H1 (cell line): ENCODE data around the gene TMEM120B. TPM values are rescaled to one million over a fixed set of nuclear protein-coding genes. Genes with fewer than 3 reads are reported as not detected.

Experiments
- CTCF ChIA-PET: fragments of 300-600 bp; sonication (Branson Sonifier 250); formaldehyde crosslinking; loops from one replicate; lab custom pipeline; 2021; ENCODE audit not compliant: partially characterized antibody; lab: Charles Lee
- POLR2A ChIA-PET: fragments of 300-600 bp; sonication (Branson Sonifier 250); formaldehyde crosslinking; loops from one replicate; lab custom pipeline; 2021; ENCODE audit warnings: inconsistent platforms; ENCODE audit not compliant: partially characterized antibody; lab: Charles Lee
- DNase-seq, 2 experiments: peaks; one replicate each; pipeline versions ENCODE4 v3.0.0 to v3.0.0-alpha.2; 2010 to 2022; ENCODE audit warnings: low spot score in 2 of 2, low read depth in 1 of 2, mixed read lengths in 1 of 2
- FAIRE-seq: peaks from 2 replicates; lab custom pipeline; 2011; peaks lifted over from hg19 to GRCh38; lab: Jason Lieb, UNC
- H2AFZ ChIP-seq: 2 replicates; pipeline ENCODE4 v1.8.1; 2012; ENCODE audit warnings: low read length, inconsistent platforms
- H2AK5ac ChIP-seq: 2 replicates; pipeline ENCODE4 v1.6.1; 2013; ENCODE audit warnings: low read depth, low read length
- H2BK120ac ChIP-seq: replicated peaks from 2 replicates; pipeline ENCODE3; 2013; ENCODE audit warnings: low read depth, low read length, inconsistent platforms
- H2BK12ac ChIP-seq: 2 replicates; pipeline ENCODE4 v1.6.1; 2013; ENCODE audit warnings: low read depth, low read length
- H2BK15ac ChIP-seq: 2 replicates; pipeline ENCODE4 v1.6.1; 2013; ENCODE audit warnings: low read length
- H2BK20ac ChIP-seq: 2 replicates; pipeline ENCODE4 v1.6.1; 2013; ENCODE audit warnings: low read length
- H2BK5ac ChIP-seq: 2 replicates; pipeline ENCODE4 v1.6.1; 2013; ENCODE audit warnings: low read depth, low read length
- H3K14ac ChIP-seq: 2 replicates; pipeline ENCODE4 v1.6.1; 2013; ENCODE audit warnings: inconsistent platforms; ENCODE audit not compliant: insufficient read length
- H3K18ac ChIP-seq: 2 replicates; pipeline ENCODE4 v1.6.1; 2013; ENCODE audit warnings: low read length; ENCODE audit errors: extremely low read depth
- H3K23ac ChIP-seq: 2 replicates; pipeline ENCODE4 v1.6.1; 2013; ENCODE audit warnings: inconsistent platforms; ENCODE audit not compliant: insufficient read length
- H3K23me2 ChIP-seq: 2 replicates; pipeline ENCODE4 v1.6.1; 2013; ENCODE audit warnings: low read depth, low read length
- H3K27ac ChIP-seq: 2 replicates; pipeline ENCODE4 v1.6.1; 2011; ENCODE audit warnings: low read depth, low read length, inconsistent platforms
- H3K27me3 ChIP-seq, 4 experiments: replicated peaks in 1 of 4; 1 replicate in 1 of 4; 2 replicates in 3 of 4; pipeline versions ENCODE4 v1.6.1 to v1.8.1; 2011 to 2013; ENCODE audit warnings: low read length in 3 of 4, mild to moderate bottlenecking in 3 of 4, inconsistent platforms in 2 of 4, mixed read lengths in 2 of 4, moderate library complexity in 1 of 4; ENCODE audit not compliant: control insufficient read depth in 3 of 4, insufficient read depth in 3 of 4; ENCODE audit errors: extremely low read depth in 1 of 4
- H3K36me3 ChIP-seq, 4 experiments: 2 replicates each; pipeline versions ENCODE4 v1.6.1 to v1.8.1; 2011 to 2013; ENCODE audit warnings: mild to moderate bottlenecking in 4 of 4, low read length in 3 of 4, moderate library complexity in 2 of 4, control low read depth in 1 of 4, inconsistent platforms in 1 of 4; ENCODE audit not compliant: insufficient read depth in 4 of 4, control insufficient read depth in 2 of 4
- H3K4ac ChIP-seq: replicated peaks from 2 replicates; pipeline ENCODE3; 2013; ENCODE audit warnings: low read length, low read depth, mixed read lengths, inconsistent platforms; ENCODE audit not compliant: insufficient read length
- H3K4me1 ChIP-seq, 4 experiments: replicated peaks in 1 of 4; 1 replicate in 1 of 4; 2 replicates in 3 of 4; pipeline versions ENCODE4 v1.6.1 to v1.8.1; 2011 to 2013; ENCODE audit warnings: low read length in 3 of 4, inconsistent platforms in 2 of 4, mixed read lengths in 1 of 4; ENCODE audit not compliant: insufficient read depth in 4 of 4, control insufficient read depth in 3 of 4
- H3K4me2 ChIP-seq, 2 experiments: 2 replicates each; pipeline versions ENCODE4 v1.6.1 to v1.8.1; 2011 to 2013; ENCODE audit warnings: low read depth in 2 of 2, low read length in 2 of 2, control low read depth in 1 of 2, inconsistent platforms in 1 of 2, mild to moderate bottlenecking in 1 of 2; ENCODE audit not compliant: insufficient read depth in 1 of 2
- H3K4me3 ChIP-seq, 4 experiments: fragments of 200-600, 300-600 bp in 1 of 4; sonication (generic), shearing (Covaris generic), sonication (Bioruptor Twin) in 1 of 4; 2 replicates each; pipeline versions ENCODE4 v1.5.1 to v1.8.1; 2011 to 2016; ENCODE audit warnings: low read length in 4 of 4, low read depth in 3 of 4, control low read depth in 2 of 4, inconsistent platforms in 2 of 4, mild to moderate bottlenecking in 2 of 4, mixed read lengths in 1 of 4, moderate library complexity in 1 of 4; ENCODE audit not compliant: insufficient read depth in 2 of 4; ENCODE audit errors: extremely low read depth in 1 of 4
- H3K56ac ChIP-seq: replicated peaks from 2 replicates; pipeline ENCODE3; 2013; ENCODE audit warnings: low read depth, mild to moderate bottlenecking, mixed read lengths, low read length, inconsistent platforms; ENCODE audit not compliant: insufficient read length
- H3K79me1 ChIP-seq: 2 replicates; pipeline ENCODE4 v1.6.1; 2013; ENCODE audit warnings: low read depth, low read length, control low read depth
- H3K79me2 ChIP-seq, 2 experiments: 2 replicates each; pipeline versions ENCODE4 v1.6.1 to v1.8.1; 2012 to 2013; ENCODE audit warnings: low read length in 2 of 2, mild to moderate bottlenecking in 2 of 2, inconsistent platforms in 1 of 2; ENCODE audit not compliant: insufficient read depth in 2 of 2, control insufficient read depth in 1 of 2
- H3K9ac ChIP-seq, 4 experiments: replicated peaks in 1 of 4; 1 replicate in 1 of 4; 2 replicates in 3 of 4; pipeline versions ENCODE4 v1.6.1 to v1.8.1; 2011 to 2013; ENCODE audit warnings: low read depth in 3 of 4, low read length in 3 of 4, control low read depth in 2 of 4, mild to moderate bottlenecking in 2 of 4, moderate library complexity in 2 of 4, inconsistent platforms in 1 of 4; ENCODE audit errors: extremely low read depth in 1 of 4
- H3K9me3 ChIP-seq, 2 experiments: 2 replicates each; pipeline versions ENCODE4 v1.6.1 to v1.8.1; 2012 to 2013; ENCODE audit warnings: mild to moderate bottlenecking in 2 of 2, moderate library complexity in 2 of 2, control low read depth in 1 of 2, inconsistent platforms in 1 of 2, low read depth in 1 of 2, low read length in 1 of 2, mixed read lengths in 1 of 2; ENCODE audit not compliant: insufficient read depth in 2 of 2
- H4K20me1 ChIP-seq, 2 experiments: replicated peaks in 1 of 2; 2 replicates each; pipeline versions ENCODE3 to v1.8.1; 2011 to 2013; ENCODE audit warnings: inconsistent platforms in 2 of 2, low read length in 2 of 2, mild to moderate bottlenecking in 1 of 2; ENCODE audit not compliant: insufficient read depth in 2 of 2, control insufficient read depth in 1 of 2
- H4K5ac ChIP-seq: 2 replicates; pipeline ENCODE4 v1.6.1; 2013; ENCODE audit warnings: low read length, low read depth, mixed read lengths, inconsistent platforms; ENCODE audit not compliant: insufficient read length
- H4K8ac ChIP-seq: 2 replicates; pipeline ENCODE4 v1.8.0; 2013; ENCODE audit warnings: mild to moderate bottlenecking, moderate library complexity, low read length, inconsistent platforms; ENCODE audit not compliant: insufficient read depth; ENCODE audit errors: extremely low read depth
- H4K91ac ChIP-seq: replicated peaks from 2 replicates; pipeline ENCODE3; 2013; ENCODE audit warnings: low read length, mixed read lengths, inconsistent platforms; ENCODE audit not compliant: insufficient read length
- CEBPB ChIP-seq: IDR thresholded peaks from 2 replicates; pipeline ENCODE4 v1.6.1; 2012; ENCODE audit warnings: low read depth, low read length
- HDAC6 ChIP-seq: IDR thresholded peaks from one replicate; pipeline ENCODE4 v1.7.1; 2012; ENCODE audit warnings: low read depth, mild to moderate bottlenecking, inconsistent platforms, low read length, moderate library complexity
- WGBS, 2 experiments: shearing (Covaris generic) in 1 of 2; methylation state at CpG; one replicate each; pipeline versions ENCODE4 v1.1.6 to v1.1.7; 2013 to 2015; ENCODE audit warnings: low lambda C conversion rate in 2 of 2, mixed read lengths in 2 of 2, inconsistent platforms in 1 of 2, low coverage in 1 of 2, missing lambda C conversion rate in 1 of 2; ENCODE audit not compliant: insufficient replicate concordance in 2 of 2, insufficient coverage in 1 of 2, insufficient read length in 1 of 2; ENCODE audit errors: extremely low coverage in 1 of 2, missing lambda C conversion rate in 1 of 2; 5-methylcytosine and 5-hydroxymethylcytosine counted together
- polyA plus RNA-seq, 7 experiments: library from polyadenylated mRNA; depleted of rRNA in 3 of 7; stranded (reverse) in 5 of 7; unstranded in 2 of 7; fragments of >200 nt in 5 of 7; fragments of 200-250 nt in 2 of 7; gene quantifications; 1 replicate in 5 of 7; 2 replicates in 1 of 7; 4 replicates in 1 of 7; pipeline versions ENCODE4 v1.2.1 to v1.2.3, GENCODE V29; 2011 to 2013; ENCODE audit warnings: missing spikeins in 2 of 7, mixed read lengths in 2 of 7
- total RNA-seq: library from RNA; stranded (reverse); fragmentation: NEBNext Ultra II Directional; extraction: Animal tissue kit (Norgen Biotek cat#: 25700); gene quantifications from 2 replicates; pipeline ENCODE4 v1.2.1, GENCODE V29; 2021

TMEM120B gene
- total and polyA plus RNA-seq, 2 of the 8 experiments (the other 6 are each of a cell fraction or from before 2014, with no cell fraction given) = 22.0 to 29.1 TPM

DNA sequence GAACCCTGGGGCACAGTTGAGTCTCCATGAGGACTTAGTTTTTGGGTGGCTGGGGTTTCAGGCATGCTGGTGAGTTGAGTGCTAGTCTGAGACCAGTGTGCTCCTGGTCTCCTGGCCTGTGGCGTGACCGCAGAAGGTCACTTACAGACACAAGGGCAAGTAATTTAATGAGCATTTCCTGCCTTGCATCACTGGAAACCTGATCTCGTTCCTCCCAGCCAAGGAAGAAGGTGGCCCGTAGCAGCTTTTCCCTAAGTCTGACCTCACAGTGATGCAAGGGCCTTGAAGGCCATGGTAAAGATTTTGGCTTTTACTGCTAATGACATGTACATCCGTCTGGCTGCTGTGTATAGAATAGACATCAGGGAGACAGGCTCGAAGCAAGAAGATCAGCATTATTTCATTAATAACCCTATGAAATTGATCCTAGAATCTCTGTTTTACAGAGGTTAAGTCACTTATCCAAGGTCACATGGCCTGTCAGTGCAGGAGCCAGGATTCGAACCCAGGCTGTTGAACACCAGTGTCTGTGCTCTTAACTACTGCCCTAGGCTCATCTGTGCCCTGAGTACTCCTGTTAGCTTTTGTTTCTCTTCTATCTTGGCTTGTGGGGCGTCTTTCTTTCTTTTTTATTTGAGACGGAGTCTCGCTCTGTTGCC is 4.6 kb downstream of the TMEM120B start:
- ChIA-PET POLR2A (interaction anchor here (1.0 to 1.6 kb wide), 2 partner anchors 35 to 91 kb away, joined by 3 read pairs; no protein-coding TSS in a partner anchor), CTCF (interaction anchor here (0.8 to 9.9 kb wide), 4 partner anchors 10 to 78 kb away, joined by 3 to 69 read pairs (median 16); partner anchors contain the start of gene RHOF)
- Histone ChIP-seq H4K20me1 (peaks cover 4 to 17% of the 10 kb centered on the region in 2 experiments), H3K27me3 (no peaks in the 10 kb centered on the region), H3K79me2 (peaks cover 0 to 66% of the 10 kb centered on the region in 2 experiments), H2BK12ac (no peak overlapping the region), H3K14ac (no peak overlapping the region), H3K9me3 (no peaks in the 10 kb centered on the region), H3K18ac (0 out of 2 replicates have a peak overlapping the region, but pooled peaks have one; percentile 29), H3K23ac (no peak overlapping the region), H2BK120ac (no peak overlapping the region), H3K4ac (no peak overlapping the region), H3K27ac (no peak overlapping the region), H3K4me2 (peak overlapping the region; percentile 16 to 37; a peak in 3 of 4 replicates), H4K91ac (no peak overlapping the region), H3K4me3 (no peak overlapping the region), H2BK5ac (peak overlapping the region; percentile 57; the same call in 1 of the 2 replicates), H4K5ac (no peak overlapping the region), H4K8ac (no peak overlapping the region; the same call in 1 of the 2 replicates), H3K56ac (no peak overlapping the region), H2AFZ (no peak overlapping the region), H3K36me3 (no peaks in the 10 kb centered on the region; a peak in 1 of 8 replicates), H2BK20ac (no peak overlapping the region), H3K79me1 (peaks cover 23% of the 10 kb centered on the region), H3K23me2 (peaks cover 8% of the 10 kb centered on the region; the same call in 1 of the 2 replicates), H2AK5ac (no peak overlapping the region), H3K4me1 (peaks cover 0 to 11% (median 3%) of the 10 kb centered on the region in 4 experiments; a peak in 5 of 7 replicates), H3K9ac (peak overlapping the region in 1 of 4 experiments; percentile 37; a peak in 1 of 7 replicates), H2BK15ac (no peak overlapping the region)
- no peak for DNase-seq
- TF ChIP-seq HDAC6 (no peak), CEBPB (0 out of 2 replicates have a peak, but pooled peaks have one; percentile 35)
- WGBS, 2 experiments = 91% methylated on average over 10 of the region's 10 CpGs; no CpG with 5 or more reads in 1 of the 2 experiments
- no peak for FAIRE-seq
